Thymus (tissue), 11 donors: Measurements from ENCODE around the gene SLC22A14. TPM values are rescaled to one million over a fixed set of nuclear protein-coding genes. Genes with fewer than 3 reads are reported as not detected.

Experiments used
- DNase-seq, 9 donors: peaks; one replicate each; pipeline ENCODE4 v3.0.0-alpha.2; 2013; ENCODE audit warnings: low spot score in 9 of 9, low read depth in 6 of 9, missing footprints in 1 of 9
- H3K27ac ChIP-seq, 2 donors: one replicate each; pipeline ENCODE4 v1.5.1; 2013; ENCODE audit warnings: control low read depth in 1 of 2, low read depth in 1 of 2, low read length in 1 of 2, mild to moderate bottlenecking in 1 of 2, moderate library complexity in 1 of 2
- H3K27me3 ChIP-seq, 2 donors: one replicate each; pipeline ENCODE4 v1.5.1; 2013; ENCODE audit warnings: low read length in 1 of 2; ENCODE audit not compliant: control insufficient read depth in 2 of 2, insufficient read depth in 1 of 2
- H3K36me3 ChIP-seq, 2 donors: one replicate each; pipeline ENCODE4 v1.5.1; 2013; ENCODE audit warnings: low read length in 1 of 2, mild to moderate bottlenecking in 1 of 2, moderate library complexity in 1 of 2; ENCODE audit not compliant: control insufficient read depth in 2 of 2, insufficient read depth in 2 of 2
- H3K4me1 ChIP-seq, 2 donors: one replicate each; pipeline ENCODE4 v1.5.1; 2013; ENCODE audit warnings: low read length in 2 of 2; ENCODE audit not compliant: control insufficient read depth in 2 of 2, insufficient read depth in 2 of 2
- H3K4me3 ChIP-seq, 2 donors: one replicate each; pipeline ENCODE4 v1.5.1; 2013; ENCODE audit warnings: low read length in 2 of 2, control low read depth in 1 of 2, mild to moderate bottlenecking in 1 of 2
- H3K9me3 ChIP-seq, 2 donors: one replicate each; pipeline ENCODE4 v1.5.1; 2013; ENCODE audit warnings: low read length in 1 of 2, mild to moderate bottlenecking in 1 of 2; ENCODE audit not compliant: control insufficient read depth in 2 of 2, insufficient read depth in 1 of 2
- WGBS: extraction: QIAGEN DNeasy Blood & Tissue Kit; methylation state at CpG from one replicate; pipeline ENCODE4 v1.1.7; 2013; 5-methylcytosine and 5-hydroxymethylcytosine counted together
- polyA plus RNA-seq: library from polyadenylated mRNA; stranded (reverse); fragments of 200-250 nt; gene quantifications from one replicate; pipeline ENCODE4 v1.2.3, GENCODE V29; 2013
- total RNA-seq: library from RNA; stranded (reverse); fragments of 120-200 nt; gene quantifications from one replicate; pipeline ENCODE4 v1.2.4, GENCODE V29; 2013
- donor health status: healthy.

The SLC22A14 gene
- total and polyA plus RNA-seq, 2 donors = 0.05 to 0.21 TPM

DNA sequence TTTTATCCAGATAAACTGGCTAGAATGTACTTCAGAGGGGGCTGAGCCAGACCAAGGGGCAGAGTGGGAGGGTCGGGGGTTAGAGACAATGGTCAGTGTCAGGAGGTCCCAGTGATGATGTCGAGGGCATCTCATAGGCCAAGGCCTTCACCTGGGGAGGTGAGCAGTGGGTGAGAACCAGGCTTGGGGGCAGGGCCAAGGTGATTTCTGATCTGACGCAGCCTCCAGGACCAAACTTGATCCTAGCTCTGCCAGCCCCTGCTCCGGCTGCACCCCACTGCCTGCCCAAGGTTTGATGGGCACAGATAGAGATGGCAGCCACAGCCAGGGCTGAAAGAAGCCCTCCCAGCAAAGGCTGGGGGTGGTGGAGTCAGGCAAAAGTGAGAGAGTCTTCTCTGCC is 79.4 kb downstream of the SLC22A14 start:
- H3K4me1 ChIP-seq = peaks cover 0 to 21% of the 10 kb centered on the region in 2 donors
- H3K9me3 ChIP-seq = no peaks in the 10 kb centered on the region
- H3K27ac ChIP-seq = no peak overlapping the region
- H3K4me3 ChIP-seq = no peak overlapping the region
- 83% methylated on average over 4 of the region's 4 CpGs for WGBS
- peaks cover 0 to 7% of the 10 kb centered on the region in 2 donors for H3K36me3 ChIP-seq
- H3K27me3 ChIP-seq = no peaks in the 10 kb centered on the region
- no peak for DNase-seq

- H3K9me3 ChIP-seq = no peaks in the 10 kb centered on the region
- no peaks in the 10 kb centered on the region for H3K27me3 ChIP-seq
- peaks cover 0 to 5% of the 10 kb centered on the region in 2 donors for H3K36me3 ChIP-seq
- H3K4me1 ChIP-seq = peaks cover 0 to 21% of the 10 kb centered on the region in 2 donors
- WGBS = 95% methylated on average over 9 of the region's 9 CpGs
- no peak for DNase-seq
- no peak overlapping the region for H3K4me3 ChIP-seq
- H3K27ac ChIP-seq = no peak overlapping the region
Observed at GRCh38 chr3:38362825-38363224, 80.7 kb downstream of the SLC22A14 start.

- H3K36me3 ChIP-seq = peaks cover 7 to 10% of the 10 kb centered on the region in 2 donors
- no peaks in the 10 kb centered on the region for H3K27me3 ChIP-seq
- H3K4me1 ChIP-seq = peaks cover 0 to 21% of the 10 kb centered on the region in 2 donors
- H3K27ac ChIP-seq = peak overlapping the region in 1 of 2 donors; percentile 46
- DNase-seq = no peak
- peaks cover 2 to 3% of the 10 kb centered on the region in 2 donors for H3K9me3 ChIP-seq
- H3K4me3 ChIP-seq = no peak overlapping the region
- WGBS = 62% methylated on average over 6 of the region's 6 CpGs
Observed at GRCh38 chr3:38364721-38365400, 82.8 kb downstream of the SLC22A14 start.

DNA sequence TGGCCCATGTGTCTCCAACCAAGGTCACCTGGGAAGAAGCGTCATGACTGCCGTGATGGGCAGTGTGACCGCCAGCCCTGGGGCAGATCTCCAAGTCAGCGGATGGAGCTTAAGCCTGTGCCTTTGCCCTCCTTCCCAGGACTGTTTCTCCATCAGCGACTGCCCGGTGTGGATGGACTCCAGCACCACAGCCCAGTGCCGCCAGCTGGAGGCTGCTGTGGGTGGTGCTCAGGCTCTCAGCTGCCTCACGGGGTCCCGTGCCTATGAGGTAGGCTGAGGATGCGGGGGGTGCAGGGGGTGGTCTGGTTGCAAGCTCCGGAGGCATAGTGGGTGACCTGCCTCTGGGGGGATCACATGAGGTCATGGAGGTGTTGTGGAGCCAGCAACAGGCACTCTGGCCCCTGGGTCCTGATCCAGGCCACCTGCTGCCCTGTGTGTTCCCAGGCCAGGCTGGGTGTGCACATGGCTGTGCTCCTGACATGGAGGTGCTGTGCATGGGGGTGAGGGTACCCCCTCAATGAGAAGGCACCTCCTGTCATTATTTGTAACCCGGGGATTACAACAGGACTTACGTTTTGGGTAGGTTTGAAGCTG is 83.5 kb downstream of the SLC22A14 start:
- Histone ChIP-seq H3K9me3 (peaks cover 2 to 3% of the 10 kb centered on the region in 2 donors), H3K36me3 (peaks cover 3 to 13% of the 10 kb centered on the region in 2 donors), H3K27me3 (no peaks in the 10 kb centered on the region), H3K4me1 (peaks cover 0 to 21% of the 10 kb centered on the region in 2 donors), H3K27ac (peak overlapping the region in 1 of 2 donors; percentile 46), H3K4me3 (no peak overlapping the region)
- 97% methylated on average over 13 of the region's 13 CpGs for WGBS
- no peak for DNase-seq

- H3K9me3 ChIP-seq = peaks cover 2 to 3% of the 10 kb centered on the region in 2 donors
- peaks cover 0 to 21% of the 10 kb centered on the region in 2 donors for H3K4me1 ChIP-seq
- no peaks in the 10 kb centered on the region for H3K27me3 ChIP-seq
- WGBS = 94% methylated on average over 3 of the region's 3 CpGs
- peaks cover 3 to 13% of the 10 kb centered on the region in 2 donors for H3K36me3 ChIP-seq
- H3K4me3 ChIP-seq = no peak overlapping the region
- H3K27ac ChIP-seq = no peak overlapping the region
- no peak for DNase-seq
Observed at GRCh38 chr3:38366082-38366481, 84.0 kb downstream of the SLC22A14 start.

GRCh38 chr3:38367779-38368178 is 85.7 kb downstream of the SLC22A14 start:
- Histone ChIP-seq H3K4me1 (peaks cover 0 to 21% of the 10 kb centered on the region in 2 donors), H3K27ac (no peak overlapping the region), H3K9me3 (peaks cover 2 to 3% of the 10 kb centered on the region in 2 donors), H3K36me3 (peaks cover 3 to 13% of the 10 kb centered on the region in 2 donors), H3K27me3 (no peaks in the 10 kb centered on the region), H3K4me3 (no peak overlapping the region)
- DNase-seq = no peak
- 95% methylated on average over 3 of the region's 3 CpGs for WGBS

Other genes with a start within 250 kb of the SLC22A14 start
- gene DLEC1, start 243.1 kb upstream of the SLC22A14 start, total RNA-seq = 0.09 TPM
- gene DLEC1, start 243.1 kb upstream of the SLC22A14 start, polyA plus RNA-seq = 0.52 TPM
- 33.3 TPM for gene ACAA1, start 145.2 kb upstream of the SLC22A14 start, total RNA-seq
- 75.2 TPM for gene ACAA1, start 145.2 kb upstream of the SLC22A14 start, polyA plus RNA-seq
- 15.1 TPM for gene MYD88, start 143.6 kb upstream of the SLC22A14 start, total RNA-seq
- 54.3 TPM for gene MYD88, start 143.6 kb upstream of the SLC22A14 start, polyA plus RNA-seq
- 33.0 TPM for gene OXSR1, start 116.8 kb upstream of the SLC22A14 start, total RNA-seq
- gene OXSR1, start 116.8 kb upstream of the SLC22A14 start, polyA plus RNA-seq = 23.0 TPM
- 0.09 TPM for gene SLC22A13, start 16.5 kb upstream of the SLC22A14 start, total RNA-seq
- gene SLC22A13, start 16.5 kb upstream of the SLC22A14 start, polyA plus RNA-seq = 0.07 TPM
- gene XYLB, start 64.5 kb downstream of the SLC22A14 start, total RNA-seq = 2.2 TPM
- gene XYLB, start 64.5 kb downstream of the SLC22A14 start, polyA plus RNA-seq = 0.43 TPM
- 6.3 TPM for gene ACVR2B, start 171.6 kb downstream of the SLC22A14 start, total RNA-seq
- gene ACVR2B, start 171.6 kb downstream of the SLC22A14 start, polyA plus RNA-seq = 2.4 TPM
- 9.0 TPM for gene EXOG, start 214.0 kb downstream of the SLC22A14 start, total RNA-seq
- 14.4 TPM for gene EXOG, start 214.0 kb downstream of the SLC22A14 start, polyA plus RNA-seq